ENCODE measurements around the gene AASDH.

GRCh38 chr4:56298236-56298635 lies 89.1 kb downstream of the AASDH start:
- TF ChIP-seq JUN (CRISPR knock-in tag; IDR thresholded peaks at IDR 0.05) (no peak), CTCF (IDR thresholded peaks at IDR 0.05) (no peak), USF1 (CRISPR knock-in tag; IDR thresholded peaks at IDR 0.05) (no peak), CREB1 (CRISPR knock-in tag; IDR thresholded peaks at IDR 0.05) (no peak), ATF2 (CRISPR knock-in tag; IDR thresholded peaks at IDR 0.05; ENCODE audit: borderline replicate concordance, low read depth) (no peak)
